ENCODE results near the gene CDH4.

CDH4 gene

DNA sequence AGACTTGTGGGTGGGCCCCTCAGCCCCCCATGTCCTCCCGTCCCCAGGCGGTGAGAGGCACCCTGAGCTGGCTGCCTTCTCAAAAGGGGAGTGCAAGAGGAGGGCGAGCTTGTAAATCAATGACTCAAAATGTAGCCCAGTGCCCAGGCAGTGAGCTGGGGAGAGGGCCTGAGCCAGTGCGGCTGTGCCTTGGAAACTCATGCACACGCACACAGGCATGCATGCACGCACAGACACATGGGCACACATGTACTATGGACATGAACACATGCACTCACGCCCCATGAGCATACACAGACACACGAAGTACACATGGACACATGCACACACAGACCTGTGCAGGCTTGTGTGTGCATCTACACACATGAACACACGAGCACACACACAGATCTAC lies 680.1 kb downstream of the CDH4 start:
- intact Hi-C loops (cut with micrococcal nuclease) = no loop called here
- Mint-ChIP-seq H3K27me3 (peaks cover 4% of the 10 kb centered on the region), H3K9me3 (no peaks in the 10 kb centered on the region), H3K36me3 (ENCODE audit: low read depth) (no peaks in the 10 kb centered on the region), H3K4me1 (ENCODE audit: low read depth) (no peaks in the 10 kb centered on the region), H3K4me3 (no peak overlapping the region), H3K27ac (no peak overlapping the region)

DNA sequence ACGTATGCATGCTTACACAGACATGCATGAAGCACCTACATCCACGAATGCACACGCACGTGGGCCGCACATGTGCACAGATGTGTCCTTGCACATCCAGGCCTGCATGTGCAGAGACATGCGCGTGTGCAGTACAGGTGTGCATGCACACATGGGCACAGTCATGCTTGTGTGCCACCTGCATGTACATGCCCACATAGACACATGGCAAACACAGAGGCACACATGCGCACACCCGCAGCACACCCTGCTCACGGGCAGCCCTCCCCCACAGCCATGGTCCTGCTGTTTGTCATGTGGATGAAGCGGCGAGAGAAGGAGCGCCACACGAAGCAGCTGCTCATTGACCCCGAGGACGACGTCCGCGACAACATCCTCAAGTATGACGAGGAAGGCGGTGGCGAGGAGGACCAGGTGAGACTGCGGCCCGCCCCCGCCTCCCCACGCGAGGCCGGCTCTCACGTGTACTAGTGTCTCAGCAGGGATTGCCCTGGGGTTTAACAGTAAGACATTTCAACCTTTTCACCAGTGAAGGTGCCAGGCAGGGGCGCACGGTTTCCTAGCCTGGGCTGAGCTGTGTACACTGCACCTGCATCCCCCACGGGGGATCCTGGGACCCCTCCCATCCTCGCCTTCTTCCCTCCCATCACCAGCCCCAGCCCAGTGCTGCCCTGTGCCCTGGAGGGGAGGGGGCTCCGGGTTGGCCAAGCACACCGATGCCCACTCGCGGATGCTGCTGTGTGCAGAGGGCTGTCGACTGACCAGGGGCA lies 680.8 kb downstream of the CDH4 start:
- Mint-ChIP-seq H3K27ac (no peak overlapping the region), H3K9me3 (no peaks in the 10 kb centered on the region), H3K36me3 (ENCODE audit: low read depth) (no peaks in the 10 kb centered on the region), H3K27me3 (peaks cover 4% of the 10 kb centered on the region), H3K4me3 (no peak overlapping the region), H3K4me1 (ENCODE audit: low read depth) (no peaks in the 10 kb centered on the region)
- intact Hi-C loops (cut with micrococcal nuclease) = no loop called here

DNA sequence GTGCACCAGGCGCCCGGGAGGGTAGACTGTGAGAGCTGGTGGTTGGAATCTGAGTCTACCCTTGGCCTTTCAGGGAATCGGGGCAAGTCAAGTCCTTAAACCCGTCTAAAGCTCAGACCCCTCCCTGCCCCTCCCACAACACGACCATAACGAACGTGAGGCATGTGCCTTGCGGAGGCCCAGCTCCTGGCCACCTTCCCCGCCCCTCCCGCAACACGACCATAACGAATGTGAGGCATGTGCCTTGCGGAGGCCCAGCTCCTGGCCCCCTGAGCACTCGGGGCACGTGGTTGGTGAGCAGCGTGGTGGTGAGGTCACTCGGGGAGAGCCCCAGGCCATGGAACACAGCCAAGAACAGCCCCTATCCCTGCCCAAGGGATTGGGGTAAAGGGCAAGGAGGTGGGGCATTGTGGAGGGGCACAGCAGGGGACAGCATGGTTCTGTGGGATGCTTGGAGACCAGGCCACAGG lies 681.5 kb downstream of the CDH4 start:
- Mint-ChIP-seq H3K9me3 (no peaks in the 10 kb centered on the region), H3K4me3 (no peak overlapping the region), H3K36me3 (ENCODE audit: low read depth) (no peaks in the 10 kb centered on the region), H3K4me1 (ENCODE audit: low read depth) (no peaks in the 10 kb centered on the region), H3K27me3 (peaks cover 4% of the 10 kb centered on the region), H3K27ac (no peak overlapping the region)
- intact Hi-C loops (cut with micrococcal nuclease) = no loop called here

- Mint-ChIP-seq H3K4me1 (ENCODE audit: low read depth) (no peaks in the 10 kb centered on the region), H3K4me3 (no peak overlapping the region), H3K9me3 (no peaks in the 10 kb centered on the region), H3K27me3 (peaks cover 4% of the 10 kb centered on the region), H3K27ac (no peak overlapping the region), H3K36me3 (ENCODE audit: low read depth) (no peaks in the 10 kb centered on the region)
- intact Hi-C loops (cut with micrococcal nuclease) = no loop called here
These were observed 682.1 kb downstream of the CDH4 start for GRCh38 chr20:61933951-61934715.

- no peaks in the 10 kb centered on the region for H3K9me3 Mint-ChIP-seq
- H3K27ac Mint-ChIP-seq = no peak overlapping the region
- H3K4me3 Mint-ChIP-seq = no peak overlapping the region
- no peaks in the 10 kb centered on the region for H3K4me1 Mint-ChIP-seq (ENCODE audit: low read depth)
- H3K36me3 Mint-ChIP-seq (ENCODE audit: low read depth) = no peaks in the 10 kb centered on the region
- peaks cover 4% of the 10 kb centered on the region for H3K27me3 Mint-ChIP-seq
- intact Hi-C loops (cut with micrococcal nuclease) = no loop called here
These were observed 682.9 kb downstream of the CDH4 start for GRCh38 chr20:61934716-61935530.

GRCh38 chr20:61935926-61936700 lies 684.1 kb downstream of the CDH4 start:
- H3K27ac Mint-ChIP-seq = no peak overlapping the region
- no peaks in the 10 kb centered on the region for H3K9me3 Mint-ChIP-seq
- intact Hi-C loops (cut with micrococcal nuclease) = no loop called here
- H3K27me3 Mint-ChIP-seq = peaks cover 4% of the 10 kb centered on the region
- H3K36me3 Mint-ChIP-seq (ENCODE audit: low read depth) = no peaks in the 10 kb centered on the region
- no peak overlapping the region for H3K4me3 Mint-ChIP-seq
- H3K4me1 Mint-ChIP-seq (ENCODE audit: low read depth) = no peaks in the 10 kb centered on the region

GRCh38 chr20:61936701-61937131 lies 684.7 kb downstream of the CDH4 start:
- intact Hi-C loops (cut with micrococcal nuclease) = no loop called here
- no peak overlapping the region for H3K27ac Mint-ChIP-seq
- no peaks in the 10 kb centered on the region for H3K36me3 Mint-ChIP-seq (ENCODE audit: low read depth)
- H3K4me1 Mint-ChIP-seq (ENCODE audit: low read depth) = no peaks in the 10 kb centered on the region
- H3K27me3 Mint-ChIP-seq = peaks cover 4% of the 10 kb centered on the region
- no peaks in the 10 kb centered on the region for H3K9me3 Mint-ChIP-seq
- H3K4me3 Mint-ChIP-seq = no peak overlapping the region

- Mint-ChIP-seq H3K36me3 (ENCODE audit: low read depth) (no peaks in the 10 kb centered on the region), H3K4me3 (no peak overlapping the region), H3K4me1 (ENCODE audit: low read depth) (no peaks in the 10 kb centered on the region), H3K27me3 (peaks cover 4% of the 10 kb centered on the region), H3K27ac (no peak overlapping the region), H3K9me3 (no peaks in the 10 kb centered on the region)
- intact Hi-C loops (cut with micrococcal nuclease) = no loop called here
These were observed 685.3 kb downstream of the CDH4 start for GRCh38 chr20:61937146-61937962.

- Mint-ChIP-seq H3K36me3 (ENCODE audit: low read depth) (no peaks in the 10 kb centered on the region), H3K27me3 (peaks cover 4% of the 10 kb centered on the region), H3K27ac (no peak overlapping the region), H3K4me3 (no peak overlapping the region), H3K9me3 (no peaks in the 10 kb centered on the region), H3K4me1 (ENCODE audit: low read depth) (no peaks in the 10 kb centered on the region)
- intact Hi-C loops (cut with micrococcal nuclease) = no loop called here
These were observed 686.1 kb downstream of the CDH4 start for GRCh38 chr20:61937963-61938838.

GRCh38 chr20:61938839-61939690 lies 687.0 kb downstream of the CDH4 start:
- H3K36me3 Mint-ChIP-seq (ENCODE audit: low read depth) = no peaks in the 10 kb centered on the region
- no peaks in the 10 kb centered on the region for H3K9me3 Mint-ChIP-seq
- H3K27me3 Mint-ChIP-seq = peaks cover 4% of the 10 kb centered on the region
- H3K27ac Mint-ChIP-seq = no peak overlapping the region
- no peak overlapping the region for H3K4me3 Mint-ChIP-seq
- intact Hi-C loops (cut with micrococcal nuclease) = no loop called here
- no peaks in the 10 kb centered on the region for H3K4me1 Mint-ChIP-seq (ENCODE audit: low read depth)

- no peaks in the 10 kb centered on the region for H3K36me3 Mint-ChIP-seq (ENCODE audit: low read depth)
- no peak overlapping the region for H3K4me3 Mint-ChIP-seq
- H3K4me1 Mint-ChIP-seq (ENCODE audit: low read depth) = no peaks in the 10 kb centered on the region
These were observed 687.8 kb downstream of the CDH4 start for GRCh38 chr20:61939691-61940360.

More at GRCh38 chr20:61939691-61940360, 687.8 kb downstream of the CDH4 start:
- H3K9me3 Mint-ChIP-seq = no peaks in the 10 kb centered on the region
- no peak overlapping the region for H3K27ac Mint-ChIP-seq
- intact Hi-C loops (cut with micrococcal nuclease) = no loop called here
- peaks cover 3% of the 10 kb centered on the region for H3K27me3 Mint-ChIP-seq

Measured in dendritic cell treated with granulocyte-macrophage colony-stimulating factor and Interleukin-4, amounts not matched to agents 40 ng/mL and 50 ng/mL, for 4 days (primary cell).